NCI-H510A treated with DMSO at 0.1 percent for 48 hours (cell line): ENCODE data around the gene SYCP2.
A peak's percentile ranks its signal among the peaks of the same experiment; 100 is the strongest.
"Not testable (repeated sequence)": the region's sequence is repeated elsewhere in the genome, so short reads cannot be mapped to it uniquely, and the experiment has no call there.

Experiments used
- DNase-seq: peaks from one replicate; lab custom pipeline; 2025; lab: John Stamatoyannopoulos, UW

SYCP2 gene, protein sequence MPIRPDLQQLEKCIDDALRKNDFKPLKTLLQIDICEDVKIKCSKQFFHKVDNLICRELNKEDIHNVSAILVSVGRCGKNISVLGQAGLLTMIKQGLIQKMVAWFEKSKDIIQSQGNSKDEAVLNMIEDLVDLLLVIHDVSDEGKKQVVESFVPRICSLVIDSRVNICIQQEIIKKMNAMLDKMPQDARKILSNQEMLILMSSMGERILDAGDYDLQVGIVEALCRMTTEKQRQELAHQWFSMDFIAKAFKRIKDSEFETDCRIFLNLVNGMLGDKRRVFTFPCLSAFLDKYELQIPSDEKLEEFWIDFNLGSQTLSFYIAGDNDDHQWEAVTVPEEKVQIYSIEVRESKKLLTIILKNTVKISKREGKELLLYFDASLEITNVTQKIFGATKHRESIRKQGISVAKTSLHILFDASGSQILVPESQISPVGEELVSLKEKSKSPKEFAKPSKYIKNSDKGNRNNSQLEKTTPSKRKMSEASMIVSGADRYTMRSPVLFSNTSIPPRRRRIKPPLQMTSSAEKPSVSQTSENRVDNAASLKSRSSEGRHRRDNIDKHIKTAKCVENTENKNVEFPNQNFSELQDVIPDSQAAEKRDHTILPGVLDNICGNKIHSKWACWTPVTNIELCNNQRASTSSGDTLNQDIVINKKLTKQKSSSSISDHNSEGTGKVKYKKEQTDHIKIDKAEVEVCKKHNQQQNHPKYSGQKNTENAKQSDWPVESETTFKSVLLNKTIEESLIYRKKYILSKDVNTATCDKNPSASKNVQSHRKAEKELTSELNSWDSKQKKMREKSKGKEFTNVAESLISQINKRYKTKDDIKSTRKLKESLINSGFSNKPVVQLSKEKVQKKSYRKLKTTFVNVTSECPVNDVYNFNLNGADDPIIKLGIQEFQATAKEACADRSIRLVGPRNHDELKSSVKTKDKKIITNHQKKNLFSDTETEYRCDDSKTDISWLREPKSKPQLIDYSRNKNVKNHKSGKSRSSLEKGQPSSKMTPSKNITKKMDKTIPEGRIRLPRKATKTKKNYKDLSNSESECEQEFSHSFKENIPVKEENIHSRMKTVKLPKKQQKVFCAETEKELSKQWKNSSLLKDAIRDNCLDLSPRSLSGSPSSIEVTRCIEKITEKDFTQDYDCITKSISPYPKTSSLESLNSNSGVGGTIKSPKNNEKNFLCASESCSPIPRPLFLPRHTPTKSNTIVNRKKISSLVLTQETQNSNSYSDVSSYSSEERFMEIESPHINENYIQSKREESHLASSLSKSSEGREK (N-terminal part only)

DNA sequence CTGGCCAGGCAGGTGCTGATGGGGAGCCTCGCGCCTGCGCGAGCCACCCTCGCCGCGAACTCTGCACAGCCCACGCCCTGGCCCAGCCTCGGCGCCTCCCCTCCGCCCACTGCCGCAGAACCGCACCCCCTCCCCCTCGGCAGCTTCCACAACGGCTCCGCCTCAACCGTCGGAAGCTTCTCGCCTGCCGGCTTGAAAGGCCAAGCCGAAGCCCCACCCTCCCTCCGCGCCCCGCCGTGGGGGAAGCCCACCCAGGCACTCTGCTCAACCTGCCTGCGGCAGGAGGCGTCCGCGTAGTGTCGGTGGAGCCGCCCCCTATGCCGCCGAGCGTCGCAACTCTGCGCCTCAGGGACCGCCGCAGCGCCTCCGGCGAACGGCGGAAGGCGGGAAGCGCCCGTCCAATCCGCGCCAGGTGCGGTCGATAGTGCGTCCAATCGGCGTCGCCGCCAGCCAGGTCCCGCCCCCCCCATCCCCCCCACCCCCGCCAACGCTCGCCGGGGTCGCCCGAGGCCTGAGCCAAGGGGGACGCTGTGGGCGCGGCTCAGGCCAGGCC lies at the start of gene SYCP2:
Gene SYCP2, minus strand, starts transcription at position 342 of the 553 bp plus-strand sequence. CDS start 11,224 bp downstream, outside the sequence.
- peak; percentile 16 for DNase-seq

DNA sequence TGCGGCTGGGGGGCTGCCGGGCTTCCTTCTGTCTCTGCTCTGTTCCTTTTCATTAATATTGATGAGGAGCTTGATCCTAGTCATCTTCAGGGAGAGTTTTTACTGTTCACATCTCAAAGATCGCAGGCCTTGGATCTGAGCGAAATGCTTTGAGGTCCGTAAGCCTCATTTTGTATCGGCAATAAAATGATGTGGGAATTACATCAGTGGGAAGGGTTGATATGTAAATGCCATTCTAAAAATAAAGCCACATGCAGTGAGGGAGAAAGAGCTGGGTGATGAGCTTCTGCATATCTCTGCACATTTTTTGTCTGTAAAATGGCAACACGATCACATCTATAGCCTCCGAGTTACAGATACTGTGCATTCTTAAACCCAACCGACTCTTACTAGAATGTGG lies 49.6 kb upstream of the SYCP2 start:
- no peak for DNase-seq

DNA sequence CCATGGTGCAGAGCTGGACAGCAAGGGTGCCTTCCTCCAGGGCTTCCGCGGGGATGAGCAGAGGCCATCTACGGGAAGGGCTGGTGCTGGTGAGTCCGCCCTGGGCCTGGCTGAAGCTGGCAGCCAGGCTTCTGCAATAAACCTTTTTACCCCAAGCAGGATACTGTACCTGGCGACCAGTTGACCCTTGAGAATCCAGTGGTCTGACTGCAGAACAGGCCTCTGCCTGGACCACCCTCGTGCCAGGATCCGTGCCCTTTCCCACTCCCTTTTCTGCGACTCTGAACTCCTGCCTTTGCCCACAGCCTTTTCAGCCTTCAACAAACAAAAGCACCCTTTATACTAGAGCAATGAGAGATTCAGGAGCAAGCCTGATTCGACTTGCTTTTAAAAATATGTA lies 43.6 kb upstream of the SYCP2 start:
- no peak for DNase-seq

DNA sequence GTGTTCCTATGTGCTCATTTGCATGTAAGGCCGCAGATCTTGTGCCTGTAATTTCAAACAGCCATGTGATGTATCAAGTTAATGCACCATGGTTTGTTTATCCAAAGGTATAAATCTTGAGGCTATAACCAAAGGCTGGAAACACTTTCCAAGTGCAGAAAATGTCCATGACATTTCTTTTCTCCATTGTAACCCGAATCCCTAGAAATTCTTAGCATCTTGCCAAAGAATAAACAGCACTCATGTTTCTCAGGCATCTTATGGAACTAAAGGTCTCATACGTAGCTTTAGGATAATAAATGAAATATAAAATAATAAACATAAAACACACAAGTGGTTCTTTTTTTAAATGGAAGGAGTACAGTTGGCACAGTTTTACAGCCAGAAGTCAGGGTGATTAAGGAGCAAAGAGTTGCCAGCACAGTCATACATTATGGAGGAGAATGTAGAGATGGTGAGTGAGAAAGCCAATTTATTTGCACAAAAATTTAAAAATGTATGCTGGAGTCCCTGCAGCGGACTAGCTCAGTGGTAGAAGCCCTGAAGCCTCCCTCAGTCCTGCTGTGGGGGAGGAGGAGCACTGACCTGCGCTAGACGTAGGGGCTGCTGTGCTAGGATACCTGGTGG lies 42.8 kb upstream of the SYCP2 start:
- no peak for DNase-seq

DNA sequence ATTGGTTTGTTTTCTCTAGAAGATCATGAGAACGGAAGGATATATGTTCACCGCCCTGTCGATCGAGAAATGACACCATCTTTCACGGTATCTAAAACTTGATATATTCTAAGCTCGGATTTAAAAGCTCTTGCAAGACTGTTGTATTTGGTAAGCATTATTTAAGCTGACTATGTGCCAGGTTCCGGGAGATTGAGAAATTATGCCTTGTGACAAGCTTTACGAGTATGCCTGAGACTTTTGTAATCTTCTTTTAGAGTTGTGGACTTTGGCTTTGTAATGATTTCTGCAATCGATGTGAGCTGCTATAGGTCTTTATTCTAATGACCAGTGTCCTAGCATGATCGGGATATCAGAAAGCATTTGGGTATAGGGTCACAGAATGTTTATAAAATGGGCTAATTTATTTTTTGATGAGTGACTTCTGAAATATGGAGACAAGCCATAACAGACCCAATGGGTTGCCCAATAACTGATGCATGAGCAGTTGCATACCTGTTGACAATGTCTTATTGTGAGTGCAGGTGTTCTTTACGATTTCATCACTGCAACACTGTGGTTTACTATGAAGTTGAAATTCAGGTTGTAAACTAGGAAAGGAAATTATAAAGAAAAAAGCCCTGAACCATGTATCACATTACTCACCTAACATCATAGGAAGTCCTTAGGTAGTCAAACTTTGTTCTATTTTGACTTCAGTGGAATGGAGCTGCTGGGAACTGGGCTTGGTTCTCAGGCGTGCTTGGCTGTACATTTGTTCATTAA lies 38.8 kb upstream of the SYCP2 start:
- DNase-seq, result no peak

DNA sequence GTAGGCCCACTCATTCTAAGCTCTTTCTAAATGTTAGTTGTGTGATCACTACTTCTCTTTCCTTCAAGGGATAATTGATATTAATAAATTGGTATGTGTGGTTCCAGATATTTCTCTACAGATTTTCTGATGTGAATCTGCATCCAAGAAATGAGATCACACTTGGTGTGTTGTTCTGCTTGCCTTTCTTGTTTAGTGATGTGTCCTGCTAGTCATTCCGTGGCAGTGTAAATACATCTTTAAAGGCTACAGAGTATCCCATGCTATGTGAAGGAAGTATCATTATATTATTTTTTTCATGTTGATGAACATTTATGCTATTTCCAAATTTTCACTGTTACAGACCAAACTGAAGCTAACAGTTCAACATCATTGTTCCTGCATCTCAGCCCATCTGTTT lies 38.0 kb upstream of the SYCP2 start:
- no peak for DNase-seq

DNA sequence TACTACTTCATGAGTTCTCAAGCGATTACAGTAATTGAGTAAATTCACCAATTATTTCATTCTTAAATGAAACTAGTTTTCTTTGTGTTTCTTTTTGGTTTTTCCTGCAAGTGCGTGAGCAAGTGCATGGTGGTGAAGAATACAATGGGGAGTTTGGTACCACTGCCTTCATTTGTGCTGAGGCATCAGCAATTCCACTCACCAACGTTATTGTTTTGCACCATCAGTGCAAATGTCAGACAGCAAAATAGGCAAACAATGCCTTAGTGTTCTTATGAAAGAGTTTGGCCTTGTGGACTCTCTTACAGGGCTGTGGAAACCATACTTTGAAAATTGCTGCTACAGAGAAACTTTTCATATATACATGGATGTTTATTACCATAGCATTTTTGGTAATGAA lies 33.0 kb upstream of the SYCP2 start:
- DNase-seq, result no peak

DNA sequence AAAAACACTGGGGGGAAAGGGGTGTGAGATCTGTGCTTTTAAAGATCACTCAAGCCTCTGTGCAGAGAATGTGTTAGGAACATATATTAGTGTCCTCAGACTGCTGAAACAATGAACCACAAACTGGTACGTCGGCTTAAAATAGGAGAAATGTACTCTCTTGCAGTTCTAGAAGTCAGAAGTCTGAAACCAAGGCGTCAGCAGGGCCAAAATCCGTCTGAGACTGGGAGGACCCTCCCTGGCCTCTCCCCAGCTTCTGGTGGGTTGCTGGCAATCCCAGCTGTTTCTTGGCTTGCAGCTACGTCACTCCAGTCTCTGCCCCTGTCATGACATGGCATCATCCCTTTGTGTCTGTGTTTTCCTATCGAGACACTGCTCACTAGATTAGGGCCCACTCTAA lies 28.7 kb upstream of the SYCP2 start:
- no peak for DNase-seq

DNA sequence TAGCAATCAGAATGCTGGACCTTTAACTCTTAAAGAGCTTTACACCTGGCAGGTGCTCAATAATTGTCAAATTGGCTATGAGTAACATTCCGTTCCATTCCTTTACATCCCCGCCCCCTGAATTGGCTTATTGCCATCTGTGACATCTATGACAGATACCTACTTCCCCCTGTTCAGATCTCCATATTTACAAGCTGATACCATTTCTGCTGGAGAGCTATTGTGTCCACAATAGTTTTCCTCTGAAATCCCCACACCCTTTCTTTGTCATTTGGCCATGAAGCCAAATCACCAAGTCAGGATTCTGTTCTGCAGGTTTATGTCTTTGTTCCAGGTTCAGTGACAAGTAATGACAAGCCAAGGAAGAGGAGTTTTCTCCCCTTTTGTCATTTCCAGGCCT lies 28.0 kb upstream of the SYCP2 start:
- DNase-seq, result no peak

DNA sequence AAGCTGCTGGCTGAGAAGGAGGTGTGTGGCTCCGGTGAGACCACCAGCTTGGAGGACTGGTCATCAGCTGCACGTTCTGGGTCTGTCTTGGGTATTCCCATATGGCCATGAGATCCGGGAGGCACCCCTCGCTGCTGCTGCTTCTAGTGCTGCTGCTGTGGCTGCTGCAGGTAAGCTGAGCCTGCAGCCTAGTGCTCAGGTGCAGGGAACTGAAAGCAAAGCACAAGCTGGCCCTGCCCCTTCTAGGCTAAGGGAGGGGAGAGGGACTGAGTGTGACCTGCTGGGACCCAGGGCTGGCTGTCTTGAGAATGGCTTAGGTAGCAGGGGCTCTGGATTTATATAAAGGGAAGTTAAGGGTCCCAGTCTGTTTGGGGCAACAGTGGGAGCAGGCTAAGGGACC lies 25.2 kb upstream of the SYCP2 start:
- DNase-seq, result peak; percentile 77

DNA sequence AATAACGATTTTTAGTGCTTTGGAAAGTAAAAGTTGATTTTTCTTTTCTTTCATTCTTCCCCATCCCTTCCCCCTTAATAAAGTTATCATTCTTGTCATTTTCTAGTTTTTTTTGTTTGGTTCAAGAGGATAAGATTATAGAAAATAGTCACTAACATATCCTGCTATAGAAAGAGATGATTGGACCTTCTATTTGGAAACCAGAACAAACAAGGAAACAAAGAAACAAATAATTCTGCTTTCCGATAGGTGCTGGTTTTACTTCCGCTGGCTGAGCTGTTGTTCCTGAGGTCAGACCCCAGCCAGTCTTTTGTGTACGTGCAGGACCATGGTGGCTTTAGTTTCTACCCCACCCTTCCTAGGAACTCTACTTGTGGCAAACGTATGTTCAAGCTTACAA lies 24.7 kb upstream of the SYCP2 start, which contains the start of gene CDH26:
Gene CDH26, plus strand, starts transcription at position 301 of the 400 bp plus-strand sequence. CDS start 304 bp downstream, outside the sequence.
- peak; percentile 34 for DNase-seq

DNA sequence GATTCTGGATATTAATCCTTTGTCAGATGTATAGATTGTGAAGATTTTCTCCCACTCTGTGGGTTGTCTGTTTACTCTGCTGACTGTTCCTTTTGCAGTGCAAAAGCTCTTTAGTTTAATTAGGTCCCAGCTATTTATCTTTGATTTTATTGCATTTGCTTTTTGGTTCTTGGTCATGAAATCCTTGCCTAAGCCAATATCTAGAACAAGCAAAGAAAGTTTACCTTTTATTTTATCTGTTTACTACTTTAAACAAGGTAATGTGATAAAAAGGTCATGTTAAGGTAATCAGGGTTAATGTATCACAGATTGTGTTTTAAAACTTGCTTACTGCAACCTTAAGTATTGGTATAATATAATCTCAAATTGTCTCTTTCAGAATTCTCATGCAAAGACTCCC lies 24.1 kb upstream of the SYCP2 start:
- DNase-seq, result not testable (repeated sequence)

DNA sequence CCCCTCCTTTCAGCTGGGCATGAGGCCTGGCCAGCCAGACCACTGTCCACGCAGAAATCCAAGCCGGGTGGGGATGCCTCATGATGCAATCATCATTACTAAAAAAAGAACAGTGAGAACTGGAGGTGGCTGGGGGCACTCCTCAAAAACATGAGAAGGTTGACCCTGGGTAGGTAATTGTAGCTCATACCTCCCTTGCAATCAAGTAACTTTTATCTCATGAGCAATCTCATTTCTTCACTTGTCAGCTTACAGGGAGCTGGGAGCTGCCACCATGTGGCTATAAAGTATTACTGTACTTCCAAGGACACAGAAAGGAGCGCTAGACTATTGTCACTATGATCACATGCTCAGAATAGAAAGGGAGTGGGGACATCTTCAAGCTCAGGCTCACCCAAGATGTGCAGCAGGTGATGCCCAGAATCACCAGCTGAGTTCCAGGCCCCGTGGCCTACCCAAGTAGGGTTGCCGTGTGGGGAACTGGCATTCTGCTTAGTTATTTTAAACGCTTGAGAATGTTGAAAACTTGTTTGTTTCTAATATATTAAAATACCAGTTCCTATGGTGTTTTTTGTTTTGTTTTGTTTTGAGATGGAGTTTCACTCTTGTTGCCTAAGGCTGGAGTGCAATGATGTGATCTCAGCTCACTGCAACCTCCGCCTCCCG lies 21.8 kb upstream of the SYCP2 start:
- peak; percentile 85 for DNase-seq

DNA sequence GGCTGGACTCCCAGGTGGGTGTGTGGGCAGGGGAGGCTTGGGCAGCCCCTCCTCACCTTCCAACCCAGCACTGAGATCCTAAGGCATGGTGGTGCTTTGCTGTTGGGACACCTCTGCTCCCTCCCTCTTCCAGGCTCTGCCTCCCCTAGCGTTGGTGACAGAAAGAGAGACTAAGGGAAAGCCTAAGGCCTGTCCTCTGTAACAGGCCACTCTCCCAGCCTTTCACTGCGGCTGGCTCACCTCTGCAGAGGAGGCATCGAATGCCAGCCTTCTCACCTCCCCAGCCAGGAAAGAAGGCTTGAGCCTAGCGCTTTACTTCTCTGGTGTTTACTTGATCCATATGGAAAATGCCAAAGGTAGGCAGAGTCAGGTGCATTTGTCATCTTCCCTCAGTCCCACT lies 21.3 kb upstream of the SYCP2 start:
- no peak for DNase-seq

DNA sequence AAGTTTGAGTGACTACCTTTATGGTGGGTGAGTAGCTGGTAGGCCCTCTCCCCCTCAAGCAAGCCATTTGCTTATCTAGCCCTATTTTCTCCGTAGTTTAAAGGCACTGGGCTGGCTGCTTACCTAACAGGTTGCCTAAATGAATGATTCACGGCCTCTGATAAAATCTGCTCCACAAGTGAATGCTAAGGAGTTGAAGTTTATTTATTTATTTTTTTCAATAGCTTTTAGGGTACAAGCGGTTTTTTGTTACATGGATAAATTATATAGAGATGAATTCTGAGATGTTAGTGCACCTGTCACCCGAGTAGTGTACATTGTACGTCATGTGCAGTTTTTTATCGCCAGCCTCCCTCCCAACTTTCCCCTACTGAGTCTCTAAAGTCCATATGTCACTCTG lies 16.5 kb upstream of the SYCP2 start:
- no peak for DNase-seq

DNA sequence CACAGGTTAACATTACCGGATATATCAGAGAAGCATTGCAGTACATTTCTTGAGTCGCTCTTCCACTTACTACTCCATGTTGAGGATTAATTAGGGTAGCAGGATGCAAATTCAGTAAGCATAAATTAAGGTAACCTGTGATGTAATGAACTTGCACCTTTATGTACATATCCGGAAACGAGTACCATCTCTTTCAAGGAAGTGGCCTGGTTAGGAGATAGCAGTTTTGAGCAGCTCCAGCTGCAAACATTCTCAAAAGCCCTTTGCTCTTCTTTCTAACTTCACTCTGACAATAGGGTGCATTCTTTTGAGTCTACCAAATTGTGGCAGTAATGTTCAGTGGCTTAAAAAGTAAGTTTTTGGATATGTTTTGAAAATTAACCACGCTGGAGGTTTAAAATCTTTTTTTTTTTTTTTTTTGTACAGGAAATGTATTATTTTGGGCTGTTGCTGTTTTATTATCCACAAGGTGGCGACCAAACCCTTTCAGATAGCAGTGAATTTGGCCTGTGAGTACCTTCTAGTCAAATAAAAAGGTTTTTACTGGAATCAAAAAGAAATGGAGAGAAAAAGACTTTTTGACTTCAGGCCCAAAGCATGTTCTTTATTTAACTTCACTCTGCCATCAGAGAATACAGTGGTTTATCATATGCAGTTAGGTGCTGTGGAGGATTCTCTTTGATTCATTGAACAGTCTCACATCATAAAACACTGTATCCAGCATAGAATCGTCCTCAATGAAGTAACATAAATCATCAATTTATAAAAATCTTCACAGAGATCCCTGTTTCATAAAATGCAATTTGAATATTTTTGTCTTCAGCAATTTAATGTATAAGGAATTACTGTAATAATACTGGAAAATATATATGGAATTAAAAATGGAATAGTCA lies 15.6 kb upstream of the SYCP2 start:
- DNase-seq, result peak; percentile 66

DNA sequence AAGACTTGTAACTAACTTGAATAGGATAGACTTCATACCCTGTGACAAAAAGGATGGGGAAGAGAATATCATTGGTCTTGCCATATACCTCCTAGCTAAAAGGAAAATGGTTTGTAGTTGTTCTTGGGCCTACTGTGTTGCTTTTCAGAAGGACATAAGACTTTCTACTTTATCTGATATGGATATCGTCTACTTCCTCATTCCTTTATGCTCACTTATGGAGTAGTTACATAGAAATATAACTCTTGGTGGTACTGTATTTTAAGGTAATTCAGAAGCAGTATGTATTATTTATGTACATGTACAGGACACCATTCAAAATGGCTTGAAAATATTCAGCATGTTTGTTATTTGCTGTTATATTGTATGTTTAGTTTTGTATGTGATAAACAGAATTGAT lies 14.8 kb upstream of the SYCP2 start:
- DNase-seq, result no peak

DNA sequence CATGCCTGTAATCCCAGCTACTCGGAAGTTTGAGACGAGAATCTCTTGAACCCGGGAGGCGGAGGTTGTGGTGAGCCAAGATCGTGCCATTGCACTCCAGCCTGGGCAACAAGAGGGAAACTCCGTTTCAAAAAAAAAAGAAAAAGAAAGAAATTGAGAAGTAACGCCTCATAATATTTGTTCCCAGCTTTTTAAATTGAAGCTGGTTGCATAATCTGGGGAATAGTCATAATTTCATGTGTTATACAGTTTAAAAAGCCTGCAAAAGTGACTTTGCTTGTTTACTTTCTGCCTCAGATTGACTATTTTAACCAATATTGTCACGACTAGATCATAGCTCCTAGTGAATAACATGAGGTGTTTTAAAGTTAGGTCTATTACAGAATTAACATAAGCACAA lies 13.9 kb upstream of the SYCP2 start:
- no peak for DNase-seq

DNA sequence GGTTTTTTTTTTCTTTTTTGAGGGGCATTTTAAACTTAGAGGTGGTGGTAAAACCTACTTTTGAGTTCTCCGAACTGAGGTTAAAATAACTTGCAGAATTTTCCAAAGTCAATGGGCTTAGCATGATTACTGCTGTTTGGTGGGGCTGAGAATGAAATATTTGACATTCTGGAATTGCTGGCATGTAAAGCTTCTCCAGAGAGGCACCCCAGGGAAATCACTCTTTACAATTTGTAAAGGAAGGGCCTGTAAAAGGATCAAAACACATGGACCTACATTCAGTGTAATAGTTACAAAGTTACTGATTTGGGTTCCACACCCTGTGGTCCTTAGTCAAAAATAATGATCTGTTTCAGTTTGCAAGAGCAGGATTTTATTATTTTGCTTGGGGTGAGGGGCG lies 12.3 kb upstream of the SYCP2 start:
- no peak for DNase-seq
